NCI-H1694 (cell line): ENCODE measurements around the gene CCDC93.
A peak's percentile ranks its signal among the peaks of the same experiment; 100 is the strongest.
"Not testable (repeated sequence)": the region's sequence is repeated elsewhere in the genome, so short reads cannot be mapped to it uniquely, and the experiment has no call there.

Source experiments
- DNase-seq: peaks from one replicate; lab custom pipeline; 2025; lab: John Stamatoyannopoulos, UW

The CCDC93 gene

DNA sequence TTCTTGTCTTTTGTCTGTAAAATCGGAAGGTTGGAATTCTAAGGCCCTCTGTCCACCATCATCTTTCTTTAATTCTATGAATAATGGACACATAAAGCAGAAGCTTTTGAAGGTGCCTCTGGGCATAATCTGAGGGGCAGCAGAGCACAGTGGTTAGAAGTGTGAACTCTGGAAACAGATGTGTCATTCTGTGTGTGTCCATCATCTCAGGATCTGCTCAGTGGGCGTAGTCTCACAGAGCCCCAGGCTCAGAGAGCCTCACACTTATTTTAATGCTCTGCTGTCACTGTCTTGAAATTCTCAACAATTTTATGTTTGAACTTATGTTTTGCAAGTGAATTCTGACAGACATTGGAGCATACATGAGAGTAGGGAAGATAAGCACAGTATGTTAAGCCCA lies 31.0 kb upstream of the CCDC93 start:
- DNase-seq: no peak

DNA sequence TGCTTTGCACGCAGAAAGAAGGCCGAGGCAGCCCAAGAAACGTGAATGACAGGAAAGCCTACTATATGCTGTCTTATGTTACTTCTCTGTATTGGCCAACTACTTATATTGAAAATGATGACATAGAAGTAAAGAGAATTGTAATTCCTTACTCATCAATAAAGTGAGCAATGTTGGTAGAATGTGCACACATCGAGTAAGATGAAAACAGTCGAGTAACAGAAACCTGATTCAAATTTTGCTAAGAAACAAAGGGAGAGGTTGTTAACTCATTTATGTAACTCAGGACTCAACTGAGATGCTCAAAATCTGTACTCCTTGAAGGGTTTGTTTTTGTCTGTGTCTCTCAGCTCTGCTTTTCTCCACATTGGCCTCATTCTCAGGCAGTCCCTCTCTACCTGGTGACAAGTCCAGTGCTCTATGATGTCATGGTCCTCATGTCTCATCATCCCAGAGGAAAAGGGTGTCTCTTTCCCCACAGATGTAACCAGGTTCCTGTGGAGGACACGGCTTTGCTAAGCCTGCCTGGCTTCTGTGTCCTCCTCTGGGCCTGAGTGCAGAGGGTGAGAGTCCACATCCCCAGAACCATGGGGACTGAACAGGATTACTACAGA lies 30.3 kb upstream of the CCDC93 start:
- DNase-seq: no peak

DNA sequence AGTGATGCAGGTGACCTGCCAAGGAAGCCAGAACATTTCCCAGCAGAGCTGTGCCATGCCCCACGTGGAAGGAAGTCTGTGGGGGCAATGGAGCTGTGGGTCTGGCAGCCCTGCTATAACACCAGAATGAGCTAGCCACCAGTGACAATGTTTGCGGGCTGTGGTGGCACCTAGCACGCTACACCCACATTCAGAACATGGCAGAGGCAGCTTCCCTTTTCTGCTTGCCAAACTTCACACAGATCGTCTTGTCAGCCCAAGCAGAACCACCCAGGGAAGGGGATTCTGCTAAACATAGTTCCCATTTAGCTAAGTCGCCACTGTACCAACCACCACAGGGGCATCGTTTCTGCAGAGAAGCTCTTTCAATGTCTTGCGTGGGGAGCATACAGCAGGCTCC lies 27.0 kb upstream of the CCDC93 start:
- DNase-seq: no peak

DNA sequence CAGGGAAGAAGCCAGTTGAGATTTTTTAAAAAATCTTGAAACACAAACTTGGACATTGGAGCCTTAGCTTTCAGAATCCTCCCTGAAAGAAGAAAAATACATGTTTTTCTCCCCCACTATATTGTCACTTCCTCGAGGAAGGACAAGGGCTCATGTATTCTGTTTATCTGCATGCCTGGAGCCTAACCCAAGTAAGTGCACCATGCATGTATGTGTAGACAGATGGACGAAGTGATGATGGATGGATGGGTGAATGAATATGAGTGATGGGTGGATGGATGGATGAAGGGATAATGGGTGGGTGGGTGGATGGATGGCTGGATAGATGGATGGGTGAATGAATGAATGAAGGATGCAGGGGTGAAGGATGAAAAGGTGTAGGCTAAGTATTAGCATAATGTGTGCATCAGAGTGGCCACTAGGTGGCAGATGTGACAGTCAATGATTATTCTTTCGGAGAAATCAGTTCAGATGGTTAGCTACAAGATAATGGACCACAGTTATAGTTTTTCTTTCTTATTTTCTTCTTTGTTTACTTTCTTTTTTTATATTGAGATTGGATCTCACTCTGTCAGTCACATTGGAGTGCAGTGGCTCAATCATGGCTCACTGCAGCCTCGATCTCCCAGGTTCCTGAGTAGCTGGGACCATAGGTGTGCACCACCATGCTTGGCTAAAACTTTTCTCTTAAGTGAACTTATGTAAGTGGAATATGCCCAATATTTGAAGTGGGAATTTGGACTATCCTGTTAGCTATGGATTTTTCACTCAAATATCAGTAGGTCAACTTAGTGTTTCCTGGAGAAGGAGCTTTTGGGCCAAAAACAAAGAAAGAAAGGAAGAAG lies 18.5 kb upstream of the CCDC93 start:
- DNase-seq: peak; percentile 69

DNA sequence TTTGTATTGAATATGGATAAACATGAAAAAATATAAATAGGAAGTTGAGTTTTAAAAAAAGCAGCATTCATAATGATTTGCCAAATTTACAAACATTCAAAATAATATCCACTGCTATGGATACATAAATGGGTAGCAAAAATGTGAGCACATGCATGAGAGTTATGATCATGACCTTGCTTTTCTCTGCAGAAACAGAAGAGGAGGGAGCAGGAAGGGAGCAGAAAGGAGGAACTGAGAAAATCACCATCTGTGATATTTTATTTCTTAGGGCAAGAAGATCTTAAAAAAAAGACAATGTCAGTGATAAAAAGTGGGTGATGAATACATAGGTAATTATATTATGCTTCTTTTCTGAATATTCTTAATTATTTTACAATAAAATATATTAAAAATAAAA lies 17.7 kb upstream of the CCDC93 start:
- no peak for DNase-seq

DNA sequence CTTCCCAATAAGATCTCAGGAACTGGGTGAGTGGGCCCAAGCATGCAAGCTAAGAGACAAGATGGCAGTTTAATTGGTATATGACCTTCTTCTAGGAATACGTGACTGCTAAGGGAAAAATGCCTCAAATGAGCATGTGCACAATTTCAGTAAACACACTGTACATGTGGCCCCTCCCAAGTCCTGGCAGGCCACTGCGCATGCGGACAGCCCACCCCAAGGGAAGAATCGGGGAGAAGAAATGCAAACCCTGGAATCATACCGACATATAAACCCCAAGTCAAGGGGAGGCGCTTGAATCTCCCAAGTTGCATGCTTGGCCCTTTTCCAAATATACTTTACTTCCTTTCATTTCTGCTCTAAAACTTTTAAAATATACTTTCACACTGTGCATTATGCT lies 15.2 kb upstream of the CCDC93 start:
- no peak for DNase-seq

DNA sequence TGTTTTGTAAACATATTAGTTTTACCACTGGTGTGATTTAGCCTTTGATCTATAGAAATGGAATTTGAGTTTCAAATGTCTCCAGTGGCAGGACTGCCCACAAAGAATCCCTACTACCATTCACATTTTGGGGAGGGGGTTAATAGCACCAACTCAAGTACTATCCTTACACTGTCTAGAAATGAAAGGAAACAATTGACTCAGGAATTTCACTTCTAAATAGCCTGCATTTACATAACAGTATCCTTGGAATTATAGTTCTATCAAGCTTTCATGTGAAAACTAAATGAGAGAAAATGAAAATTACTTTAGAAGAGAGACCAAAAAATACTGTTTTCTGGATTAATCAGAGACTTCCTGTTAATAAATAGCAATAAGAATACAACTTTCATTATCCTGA lies 7.5 kb upstream of the CCDC93 start:
- DNase-seq: no peak

DNA sequence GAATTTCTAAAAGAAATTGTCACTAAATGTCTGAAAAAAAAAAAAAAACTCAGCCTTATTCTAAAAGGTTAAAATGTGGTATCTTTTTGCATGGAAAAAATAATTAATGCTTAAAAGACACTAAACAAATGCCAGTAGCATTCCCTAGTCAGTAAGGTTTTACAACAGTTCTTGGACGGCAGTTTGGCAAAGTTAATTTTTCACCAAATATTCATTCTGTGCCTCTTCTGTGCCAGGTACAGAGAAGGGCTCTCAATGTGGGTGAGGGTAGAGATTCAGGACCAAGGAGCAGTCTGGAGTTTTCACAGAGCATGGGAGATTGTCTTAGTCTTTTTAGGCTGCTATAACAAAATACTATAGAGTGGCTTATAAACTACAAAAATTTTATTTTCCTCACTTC lies 6.0 kb upstream of the CCDC93 start:
- no peak for DNase-seq

DNA sequence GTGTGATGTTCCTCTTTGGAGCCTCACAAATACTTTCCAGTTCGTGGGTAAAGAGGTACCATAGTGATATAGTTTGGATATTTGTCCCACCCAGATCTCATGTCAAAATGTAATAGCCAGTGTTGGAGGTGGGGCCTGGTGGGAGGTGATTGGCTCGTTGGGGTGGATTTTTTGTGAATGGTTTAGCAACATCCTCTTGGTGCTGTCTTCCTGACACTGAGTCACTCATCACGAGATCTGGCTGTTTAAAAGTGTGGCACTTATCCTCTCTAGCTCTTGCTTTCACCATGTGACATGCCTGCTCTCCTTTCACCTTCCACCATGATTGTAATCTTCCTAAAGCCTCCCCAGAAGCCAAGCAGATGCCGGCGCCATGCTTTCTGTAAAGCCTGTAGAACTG lies 3.0 kb upstream of the CCDC93 start:
- no peak for DNase-seq

DNA sequence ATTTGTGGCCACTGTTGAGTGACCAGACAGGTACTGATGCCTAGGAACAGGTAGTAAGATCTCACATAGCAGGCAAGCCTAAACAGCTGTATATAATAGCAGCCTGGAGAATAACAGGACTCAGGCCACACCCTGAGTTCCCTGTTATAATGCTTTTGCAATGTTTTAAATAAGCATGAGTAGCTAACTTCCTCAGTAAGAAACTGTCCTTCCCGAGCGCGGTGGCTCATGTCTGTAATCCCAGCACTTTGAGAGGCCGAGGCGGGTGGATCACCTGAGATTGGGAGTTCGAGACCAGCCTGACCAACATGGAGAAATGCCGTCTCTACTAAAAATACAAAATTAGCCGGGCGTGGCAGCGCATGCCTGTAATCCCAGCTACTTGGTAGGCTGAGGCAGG lies 1.9 kb upstream of the CCDC93 start:
- not testable (repeated sequence) for DNase-seq

DNA sequence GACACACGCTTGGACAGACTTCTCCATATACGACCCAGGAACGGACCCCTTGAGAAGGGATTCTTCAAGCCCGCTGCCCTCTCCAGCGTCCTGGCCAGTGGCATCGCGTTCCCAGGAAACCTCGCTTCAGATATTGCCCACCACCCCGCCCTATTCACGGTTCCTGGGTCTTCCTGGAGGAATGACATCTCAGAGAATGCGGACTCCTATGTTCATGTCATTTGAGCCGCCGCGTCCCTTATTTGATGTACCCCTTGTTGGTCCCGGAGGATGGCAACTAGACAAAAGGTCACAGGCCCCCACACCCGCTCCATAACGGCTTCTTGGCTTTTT lies 588 bp upstream of the CCDC93 start:
- DNase-seq: no peak

DNA sequence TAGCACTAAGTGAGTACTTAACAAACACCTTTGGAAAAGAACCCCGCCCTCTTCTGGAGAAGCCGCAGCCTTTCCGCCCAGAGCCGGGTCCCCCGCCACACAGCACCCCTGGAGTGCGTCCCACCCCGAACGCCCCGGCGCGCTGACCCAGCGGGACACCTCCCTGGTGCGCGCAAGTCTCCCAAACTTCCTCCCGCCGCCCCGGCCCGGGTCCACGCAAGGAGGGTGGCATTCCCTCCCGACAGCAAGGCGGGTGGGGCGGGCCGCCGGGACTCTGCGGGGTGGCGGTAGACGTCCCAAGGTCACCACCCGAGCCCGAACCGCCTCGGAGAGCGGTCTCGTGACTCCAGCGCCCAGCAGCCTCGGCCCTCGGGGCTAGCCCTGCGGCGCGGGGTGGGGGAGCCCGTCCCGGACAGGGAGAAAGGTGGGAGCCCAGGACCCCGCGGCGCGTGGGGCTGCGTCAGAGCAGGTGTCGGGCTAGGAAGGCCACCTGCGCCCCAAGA lies 598 bp downstream of the CCDC93 start:
- no peak for DNase-seq

DNA sequence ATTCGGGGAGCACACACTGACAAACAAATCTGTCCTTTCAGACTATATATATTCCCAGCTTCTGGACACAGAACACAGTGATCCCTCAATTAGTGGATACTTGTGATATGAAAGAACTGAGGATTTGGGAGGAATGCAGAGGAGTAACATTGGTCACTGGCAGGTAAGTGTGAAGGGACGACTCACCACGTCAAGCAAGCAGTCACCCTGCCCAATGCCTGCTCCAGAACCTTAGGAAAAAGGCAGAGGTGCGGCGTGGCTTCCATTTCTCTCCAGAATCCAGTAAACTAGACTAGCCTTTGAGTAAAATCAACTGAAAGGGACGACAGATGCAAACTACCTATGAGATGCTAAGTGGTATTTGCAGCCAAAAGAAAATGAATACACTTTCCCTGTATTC lies 1.1 kb downstream of the CCDC93 start:
- no peak for DNase-seq

DNA sequence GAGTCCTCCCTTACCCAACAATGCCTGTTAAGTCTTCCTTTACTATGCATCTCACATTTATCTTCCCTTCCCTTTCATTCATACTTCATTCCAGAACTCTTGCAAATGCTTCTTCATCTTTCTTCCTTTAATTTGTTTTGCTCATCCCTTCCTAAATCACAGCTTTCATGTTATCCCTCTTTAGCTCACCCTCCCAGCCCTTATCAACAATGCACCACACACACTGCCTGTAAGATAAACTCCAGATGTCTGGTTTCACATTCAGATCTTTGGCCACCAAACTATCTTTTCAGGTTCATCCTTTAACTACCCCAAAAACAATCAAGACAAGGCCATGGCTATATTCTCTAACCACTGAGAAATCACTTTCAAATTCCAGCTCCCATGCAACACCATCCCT lies 3.4 kb downstream of the CCDC93 start:
- DNase-seq: no peak

DNA sequence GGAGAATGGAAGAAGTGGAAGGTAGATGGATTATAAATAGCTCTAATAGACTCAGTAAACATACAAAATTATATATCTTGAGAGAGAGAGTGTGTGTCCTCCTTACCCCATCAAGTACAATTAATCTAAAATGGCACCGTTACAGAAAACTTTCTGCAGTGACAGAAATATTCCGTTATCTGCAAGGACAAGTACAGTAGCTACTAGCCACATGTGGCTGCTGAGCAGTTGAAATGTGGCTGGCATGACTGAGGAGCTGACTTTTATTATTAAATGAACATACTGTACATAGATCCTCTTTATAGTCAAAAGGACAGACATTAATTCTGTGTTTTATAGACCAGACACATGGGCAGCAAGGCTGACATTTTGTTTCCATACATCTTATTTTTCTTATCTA lies 7.0 kb downstream of the CCDC93 start:
- no peak for DNase-seq

DNA sequence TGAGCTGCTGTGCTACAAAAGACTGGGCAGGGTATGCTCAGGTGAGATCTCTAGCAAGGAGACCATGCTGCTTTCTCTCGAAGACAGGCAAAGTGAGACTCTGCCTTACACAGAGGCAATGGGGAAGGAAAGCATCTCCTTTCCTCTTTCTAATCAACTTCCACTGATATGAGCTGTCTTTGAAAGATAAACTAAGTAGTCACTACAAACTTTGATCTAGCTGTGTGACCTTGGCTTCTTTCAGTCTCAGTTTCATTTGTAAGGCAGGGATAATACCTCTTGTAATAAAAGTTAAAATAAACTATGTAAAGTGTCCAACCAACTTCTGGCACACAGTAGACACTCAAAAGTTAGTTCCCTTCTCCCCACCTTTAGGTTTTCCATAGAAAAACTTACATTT lies 7.5 kb downstream of the CCDC93 start:
- DNase-seq: no peak

DNA sequence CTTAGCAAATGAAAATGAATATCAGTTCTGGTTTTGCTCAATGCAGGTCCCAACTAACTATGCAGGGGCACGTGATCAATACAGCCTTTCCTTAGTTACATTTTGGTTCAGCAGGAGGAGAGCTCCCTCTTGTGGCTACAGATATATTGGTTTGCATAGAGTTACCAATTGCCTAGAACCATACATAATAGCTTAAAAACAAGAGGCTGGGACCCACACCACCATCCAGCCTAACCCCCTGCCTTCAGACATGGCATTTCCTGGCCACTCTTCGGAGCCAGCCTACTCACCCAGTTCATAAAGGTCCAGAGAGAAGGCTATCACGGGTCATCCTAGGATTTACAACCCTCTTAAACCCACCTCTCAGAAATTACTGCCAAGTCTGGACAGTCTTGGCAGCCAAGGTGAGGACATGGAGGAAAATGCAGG lies 10.5 kb downstream of the CCDC93 start:
- peak; percentile 93 for DNase-seq

DNA sequence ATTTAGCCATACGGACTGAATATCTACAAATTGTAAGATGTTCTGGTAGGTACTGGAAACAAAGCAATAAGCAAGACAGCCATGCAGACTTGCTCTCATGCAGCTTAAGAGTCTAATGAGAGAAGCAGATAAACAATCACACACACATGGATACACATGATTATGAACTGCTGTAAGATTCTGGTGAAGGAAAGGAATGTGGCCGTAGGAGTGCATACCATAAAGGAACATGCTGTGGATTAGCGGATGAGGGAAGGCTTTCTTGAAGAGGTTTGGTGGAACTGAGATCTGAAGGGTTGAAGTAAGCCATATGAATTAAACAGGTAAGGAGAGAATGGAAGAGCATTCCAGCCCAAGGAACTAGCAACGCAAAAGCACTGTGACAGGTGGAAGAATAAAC lies 13.8 kb downstream of the CCDC93 start:
- no peak for DNase-seq

DNA sequence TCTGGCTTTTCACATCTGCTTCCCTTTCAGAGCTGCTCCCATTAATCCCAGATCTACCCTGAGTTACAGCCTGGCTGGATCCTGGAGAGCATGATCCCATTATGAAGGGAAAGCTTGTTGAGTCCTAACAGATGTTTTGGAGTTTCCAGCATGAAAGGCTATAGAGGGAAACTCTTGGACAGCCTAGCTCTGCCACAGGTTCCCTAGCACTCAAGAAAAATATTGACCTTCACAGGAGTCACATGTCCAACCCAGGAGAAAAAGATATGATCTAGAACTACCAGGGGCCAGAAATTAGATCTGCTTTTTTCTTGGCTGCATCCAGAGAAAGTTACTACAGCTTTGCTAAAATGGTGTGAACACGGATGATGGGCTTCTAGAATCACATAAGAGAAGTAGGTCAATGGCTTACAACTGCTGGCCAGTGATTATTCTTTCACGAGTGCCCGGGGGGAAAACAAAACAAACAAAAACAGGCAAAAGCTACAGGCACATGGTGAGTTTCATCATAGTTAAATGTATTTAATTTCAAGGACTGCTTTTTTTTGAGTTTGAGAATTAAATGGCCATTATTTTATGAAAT lies 15.9 kb downstream of the CCDC93 start:
- DNase-seq: no peak

DNA sequence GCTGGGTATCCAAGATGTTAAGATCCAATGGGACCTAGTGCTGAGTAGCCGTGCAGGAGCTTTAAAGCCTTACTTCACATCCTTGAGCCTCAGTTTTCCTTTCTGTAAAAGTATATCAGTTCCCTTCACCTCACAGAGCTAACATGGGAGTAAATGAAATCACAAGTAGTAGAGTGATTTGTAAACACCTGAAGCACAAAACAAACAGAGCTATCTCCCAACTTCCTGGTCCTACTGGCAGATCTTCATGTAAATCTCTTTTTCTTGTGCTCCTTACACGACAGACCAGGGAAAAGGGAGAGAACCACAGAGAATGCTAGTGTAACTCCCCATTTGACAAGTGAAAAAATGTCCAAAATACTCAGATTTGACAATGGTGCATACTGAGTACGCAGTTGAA lies 17.3 kb downstream of the CCDC93 start:
- no peak for DNase-seq

DNA sequence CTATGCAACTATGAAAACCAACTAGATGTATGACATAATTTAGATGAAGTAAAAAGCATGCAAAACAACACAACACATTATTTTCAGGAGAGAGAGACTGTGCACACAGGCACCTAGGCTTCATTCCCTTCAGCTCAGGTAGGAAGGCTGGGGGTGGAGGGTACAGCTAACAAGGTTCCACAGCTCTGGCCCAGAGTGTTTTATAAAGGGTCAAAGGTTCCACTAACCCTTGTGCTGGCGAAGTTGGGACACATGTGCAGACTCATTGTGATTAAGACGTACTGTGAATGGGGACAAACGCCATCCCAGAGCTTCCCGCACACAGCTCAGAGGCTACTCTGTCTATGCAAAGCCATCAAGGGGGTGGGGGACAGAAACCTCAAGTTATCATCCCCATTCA lies 19.1 kb downstream of the CCDC93 start:
- no peak for DNase-seq

DNA sequence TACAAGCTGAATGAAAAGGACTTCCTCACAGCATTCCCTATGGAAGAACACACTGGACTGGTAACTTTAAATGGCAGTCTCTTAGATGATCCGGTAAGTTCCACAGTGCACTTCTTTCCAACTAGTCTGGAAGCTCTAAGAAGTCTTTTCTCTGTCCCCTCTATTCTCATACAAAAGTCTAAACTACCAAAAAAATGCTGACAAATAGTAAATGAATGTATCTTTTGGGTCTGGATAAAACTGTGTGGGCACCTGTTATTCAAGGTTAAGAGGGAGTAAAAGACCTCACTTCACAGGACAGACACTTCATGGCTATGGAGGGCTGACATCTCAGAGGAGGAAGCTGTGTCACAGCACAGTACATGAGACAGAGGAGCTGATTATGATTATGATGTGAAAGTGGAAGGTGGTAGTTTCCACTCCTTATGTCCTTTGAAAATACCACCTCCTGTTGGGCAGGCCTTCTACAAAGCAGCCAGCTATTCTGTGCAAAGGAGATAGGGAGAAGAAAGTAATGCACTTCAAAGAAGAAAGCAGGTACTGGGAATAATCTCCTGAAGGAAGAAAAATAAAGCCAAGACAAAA lies 23.9 kb downstream of the CCDC93 start:
- no peak for DNase-seq

DNA sequence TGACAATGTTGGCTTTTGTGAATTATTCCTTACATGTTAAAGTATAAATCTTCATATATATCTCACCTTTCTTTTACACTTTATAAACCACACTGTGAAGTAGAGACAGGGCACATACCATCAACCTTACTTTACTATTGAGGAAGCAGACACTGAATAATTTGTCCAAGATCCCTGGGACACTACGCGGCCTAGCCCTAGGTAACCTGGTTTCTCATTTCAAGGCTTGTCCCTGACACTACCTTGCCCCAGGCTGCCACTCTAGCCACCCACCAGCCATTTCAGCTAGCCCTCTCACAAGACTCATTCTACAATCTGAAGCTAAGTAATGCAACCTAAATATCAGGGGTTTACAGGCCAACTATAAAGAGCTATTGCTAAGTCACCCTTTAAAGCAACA lies 26.7 kb downstream of the CCDC93 start:
- no peak for DNase-seq
